Keratinocyte (primary cell): Measurements from ENCODE around the gene NT5DC4. TPM values are rescaled to one million over a fixed set of nuclear protein-coding genes. Genes with fewer than 3 reads are reported as not detected.

Source experiments
- DNase-seq: peaks from one replicate; pipeline ENCODE4 v3.0.0-alpha.2; 2011; ENCODE audit warnings: low read depth, missing footprints, low spot score
- FAIRE-seq: peaks from 2 replicates; lab custom pipeline; 2011; peaks lifted over from hg19 to GRCh38; lab: Jason Lieb, UNC
- H2AFZ ChIP-seq: 2 replicates; pipeline ENCODE4 v1.6.0; 2012; ENCODE audit warnings: low read length, control low read depth, inconsistent platforms; ENCODE audit not compliant: control insufficient read depth
- H3K27ac ChIP-seq: 2 replicates; pipeline ENCODE4 v1.5.1; 2011; ENCODE audit warnings: low read length; ENCODE audit not compliant: control insufficient read depth, insufficient read depth
- H3K27me3 ChIP-seq: 3 replicates; pipeline ENCODE4 v1.6.0; 2011; ENCODE audit warnings: low read length; ENCODE audit not compliant: control insufficient read depth, insufficient read depth; ENCODE audit errors: extremely low read depth
- H3K36me3 ChIP-seq, 2 experiments: 2 replicates in 1 of 2; 3 replicates in 1 of 2; pipeline ENCODE4 v1.5.1; 2011; ENCODE audit warnings: low read length in 2 of 2, mild to moderate bottlenecking in 1 of 2; ENCODE audit not compliant: control insufficient read depth in 2 of 2, insufficient read depth in 2 of 2; ENCODE audit errors: extremely low read depth in 1 of 2
- H3K4me1 ChIP-seq: 3 replicates; pipeline ENCODE4 v1.5.1; 2011; ENCODE audit warnings: low read length; ENCODE audit not compliant: control insufficient read depth, insufficient read depth; ENCODE audit errors: extremely low read depth
- H3K4me2 ChIP-seq: 3 replicates; pipeline ENCODE4 v1.6.0; 2011; ENCODE audit warnings: low read depth, low read length; ENCODE audit not compliant: control insufficient read depth, insufficient read depth; ENCODE audit errors: extremely low read depth
- H3K4me3 ChIP-seq, 3 experiments: fragments of 200-600 bp in 1 of 3; sonication (generic) in 1 of 3; 2 replicates in 2 of 3; 3 replicates in 1 of 3; pipeline ENCODE4 v1.5.1; 2011 to 2016; ENCODE audit warnings: low read length in 3 of 3, mild to moderate bottlenecking in 3 of 3, control low read depth in 2 of 3, inconsistent platforms in 1 of 3, low read depth in 1 of 3, mixed read lengths in 1 of 3, mixed run types in 1 of 3, moderate library complexity in 1 of 3; ENCODE audit not compliant: control insufficient read depth in 2 of 3, insufficient read depth in 2 of 3; ENCODE audit errors: extremely low read depth in 1 of 3
- H3K79me2 ChIP-seq: 2 replicates; pipeline ENCODE4 v1.6.0; 2012; ENCODE audit warnings: low read length; ENCODE audit not compliant: control insufficient read depth, insufficient read depth
- H3K9ac ChIP-seq: 3 replicates; pipeline ENCODE4 v1.6.0; 2011; ENCODE audit warnings: low read length; ENCODE audit not compliant: control insufficient read depth, insufficient read depth; ENCODE audit errors: extremely low read depth
- H3K9me1 ChIP-seq: 3 replicates; pipeline ENCODE4 v1.6.0; 2011; ENCODE audit warnings: low read length; ENCODE audit not compliant: control insufficient read depth, insufficient read depth; ENCODE audit errors: extremely low read depth
- H3K9me3 ChIP-seq: 2 replicates; pipeline ENCODE4 v1.5.1; 2012; ENCODE audit warnings: low read depth, low read length; ENCODE audit not compliant: control insufficient read depth
- H4K20me1 ChIP-seq: 3 replicates; pipeline ENCODE4 v1.6.0; 2011; ENCODE audit warnings: low read length; ENCODE audit not compliant: control insufficient read depth, insufficient read depth; ENCODE audit errors: extremely low read depth
- CTCF ChIP-seq, 3 experiments: IDR thresholded peaks in 1 of 3; conservative IDR thresholded peaks in 1 of 3; optimal IDR thresholded peaks in 1 of 3; 2 replicates in 2 of 3; 3 replicates in 1 of 3; pipeline versions ENCODE3 to v1.5.1; 2011; ENCODE audit warnings: low read length in 3 of 3, mild to moderate bottlenecking in 3 of 3, moderate library complexity in 2 of 3, control low read depth in 1 of 3, inconsistent platforms in 1 of 3; ENCODE audit not compliant: insufficient read depth in 2 of 3; ENCODE audit errors: extremely low read depth in 1 of 3
- EZH2 ChIP-seq: IDR thresholded peaks from one replicate; pipeline ENCODE4 v1.6.1; 2012; ENCODE audit warnings: inconsistent platforms, mild to moderate bottlenecking, low read length, moderate library complexity
- dilution Hi-C: fragments of 300-500 bp; cut with MboI; formaldehyde crosslinking; loops from one replicate; pipeline ENCODE4 v1.7.0; 2020; ENCODE audit warnings: low sequenced_read_pairs; ENCODE audit not compliant: extremely low pct_ligation_motif_present
- polyA plus RNA-seq, 5 experiments: library from polyadenylated mRNA; depleted of rRNA in 3 of 5; stranded (reverse) in 3 of 5; stranded (forward) in 1 of 5; unstranded in 1 of 5; fragments of >200 nt; gene quantifications; 1 replicate in 1 of 5; 2 replicates in 3 of 5; 3 replicates in 1 of 5; pipeline versions ENCODE4 v1.2.1 to v1.2.3, GENCODE V29; 2011 to 2012; ENCODE audit warnings: missing spikeins in 2 of 5, low read depth in 1 of 5, low replicate concordance in 1 of 5

Gene NT5DC4
- polyA plus RNA-seq, 1 donor (not counting 4 experiments of a cell fraction or from before 2014, with no cell fraction given), result 1.00 TPM

GRCh38 chr2:112679484-112679883, 41.3 kb upstream of the NT5DC4 start:
- Histone ChIP-seq H3K4me3 (peak overlapping the region in 2 of 3 experiments; percentile 34 to 35), H3K79me2 (no peaks in the 10 kb centered on the region), H4K20me1 (no peaks in the 10 kb centered on the region), H3K4me2 (peak overlapping the region; percentile 78), H3K9me3 (no peaks in the 10 kb centered on the region), H3K27ac (peak overlapping the region; percentile 74), H2AFZ (peak overlapping the region; percentile 85), H3K27me3 (no peaks in the 10 kb centered on the region), H3K4me1 (peaks cover 20% of the 10 kb centered on the region), H3K9ac (peak overlapping the region; percentile 51), H3K9me1 (no peaks in the 10 kb centered on the region), H3K36me3 (no peaks in the 10 kb centered on the region)
- FAIRE-seq (peak; percentile 86), DNase-seq (no peak)
- TF ChIP-seq EZH2 (no peak), CTCF (optimal IDR thresholded peaks at IDR 0.05 in 1 of 3, IDR thresholded peaks at IDR 0.05 in 1 of 3, conservative IDR thresholded peaks at IDR 0.05 in 1 of 3; ENCODE audit: extremely low read depth in 1 of 3, insufficient read depth in 2 of 3, low read length in 3 of 3) (no peak)
- dilution Hi-C loops, result no loop called here

GRCh38 chr2:112680666-112681101, 40.1 kb upstream of the NT5DC4 start:
- no peaks in the 10 kb centered on the region for H3K27me3 ChIP-seq
- no peaks in the 10 kb centered on the region for H3K9me3 ChIP-seq
- H3K4me2 ChIP-seq, result peak overlapping the region; percentile 78
- FAIRE-seq (no peak), DNase-seq (no peak)
- H3K9me1 ChIP-seq, result no peaks in the 10 kb centered on the region
- peak overlapping the region; percentile 21 for H2AFZ ChIP-seq
- H4K20me1 ChIP-seq, result no peaks in the 10 kb centered on the region
- H3K4me1 ChIP-seq, result peaks cover 20% of the 10 kb centered on the region
- peak overlapping the region; percentile 31 for H3K27ac ChIP-seq
- H3K79me2 ChIP-seq, result no peaks in the 10 kb centered on the region
- peak overlapping the region; percentile 35 for H3K9ac ChIP-seq
- no peak for TF ChIP-seq CTCF (optimal IDR thresholded peaks at IDR 0.05 in 1 of 3, IDR thresholded peaks at IDR 0.05 in 1 of 3, conservative IDR thresholded peaks at IDR 0.05 in 1 of 3; ENCODE audit: extremely low read depth in 1 of 3, insufficient read depth in 2 of 3, low read length in 3 of 3)
- TF ChIP-seq EZH2, result no peak
- H3K4me3 ChIP-seq, result peak overlapping the region in 2 of 3 experiments; percentile 12 to 19
- no peaks in the 10 kb centered on the region for H3K36me3 ChIP-seq
- dilution Hi-C loops, result no loop called here
